HG03159 (cell line): ENCODE results near the gene MAGIX.

ENCODE experiments used
- ATAC-seq: cut with Tn5 transposase; IDR thresholded peaks from one replicate; pipeline ENCODE4 v1.9.1; 2021; ENCODE audit warnings: mild to moderate bottlenecking, moderate library complexity; ENCODE audit not compliant: unreplicated experiment

Gene MAGIX

DNA sequence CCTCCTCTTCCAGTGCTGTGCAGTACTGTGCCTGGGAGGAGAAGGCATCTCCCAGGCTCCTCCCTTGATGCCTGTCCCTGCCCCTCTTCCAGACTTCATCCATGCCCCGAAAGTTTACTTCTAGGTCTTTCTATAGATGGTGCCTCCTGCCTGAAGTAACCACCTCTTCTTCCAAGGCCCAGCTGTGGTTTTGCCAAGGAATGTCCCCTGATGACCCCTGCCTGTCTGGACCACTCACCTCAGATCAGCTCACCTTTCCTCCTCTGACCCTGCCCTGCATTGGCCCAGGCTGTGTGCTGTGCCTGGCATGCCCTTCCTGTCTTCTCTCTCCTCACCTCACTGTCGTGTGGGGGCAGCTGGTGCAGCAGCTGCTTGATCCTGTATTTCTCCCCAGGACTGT lies 16.8 kb downstream of the MAGIX start:
- no peak for ATAC-seq

DNA sequence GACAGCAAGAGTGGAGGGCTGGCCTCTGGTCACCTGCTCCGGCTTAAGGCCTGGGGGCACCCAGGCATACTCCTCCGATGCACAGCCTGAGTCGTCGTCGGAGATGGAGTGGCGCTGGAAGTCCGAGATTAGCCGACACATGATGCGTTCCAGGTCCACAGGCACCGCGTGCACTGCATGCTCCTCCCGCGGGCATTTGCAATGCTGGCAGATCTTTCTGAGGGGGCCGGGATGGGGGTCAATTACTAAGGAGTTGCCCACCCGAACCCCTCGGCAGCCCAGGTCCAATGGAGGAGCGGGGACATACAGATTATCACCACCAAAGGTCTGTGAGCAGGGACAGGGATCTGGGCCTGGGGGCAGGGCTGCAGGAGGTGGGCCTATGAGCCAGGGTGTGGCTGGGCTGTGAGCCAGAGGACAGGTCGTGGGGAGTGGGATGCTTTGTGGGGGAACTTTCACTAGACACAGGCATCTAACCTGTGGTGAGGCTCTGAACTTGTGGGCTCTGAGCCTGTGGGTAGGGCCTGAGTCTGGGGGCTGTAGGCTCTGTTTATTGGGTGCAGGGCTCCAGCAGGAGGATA lies 21.2 kb downstream of the MAGIX start:
- no peak for ATAC-seq

DNA sequence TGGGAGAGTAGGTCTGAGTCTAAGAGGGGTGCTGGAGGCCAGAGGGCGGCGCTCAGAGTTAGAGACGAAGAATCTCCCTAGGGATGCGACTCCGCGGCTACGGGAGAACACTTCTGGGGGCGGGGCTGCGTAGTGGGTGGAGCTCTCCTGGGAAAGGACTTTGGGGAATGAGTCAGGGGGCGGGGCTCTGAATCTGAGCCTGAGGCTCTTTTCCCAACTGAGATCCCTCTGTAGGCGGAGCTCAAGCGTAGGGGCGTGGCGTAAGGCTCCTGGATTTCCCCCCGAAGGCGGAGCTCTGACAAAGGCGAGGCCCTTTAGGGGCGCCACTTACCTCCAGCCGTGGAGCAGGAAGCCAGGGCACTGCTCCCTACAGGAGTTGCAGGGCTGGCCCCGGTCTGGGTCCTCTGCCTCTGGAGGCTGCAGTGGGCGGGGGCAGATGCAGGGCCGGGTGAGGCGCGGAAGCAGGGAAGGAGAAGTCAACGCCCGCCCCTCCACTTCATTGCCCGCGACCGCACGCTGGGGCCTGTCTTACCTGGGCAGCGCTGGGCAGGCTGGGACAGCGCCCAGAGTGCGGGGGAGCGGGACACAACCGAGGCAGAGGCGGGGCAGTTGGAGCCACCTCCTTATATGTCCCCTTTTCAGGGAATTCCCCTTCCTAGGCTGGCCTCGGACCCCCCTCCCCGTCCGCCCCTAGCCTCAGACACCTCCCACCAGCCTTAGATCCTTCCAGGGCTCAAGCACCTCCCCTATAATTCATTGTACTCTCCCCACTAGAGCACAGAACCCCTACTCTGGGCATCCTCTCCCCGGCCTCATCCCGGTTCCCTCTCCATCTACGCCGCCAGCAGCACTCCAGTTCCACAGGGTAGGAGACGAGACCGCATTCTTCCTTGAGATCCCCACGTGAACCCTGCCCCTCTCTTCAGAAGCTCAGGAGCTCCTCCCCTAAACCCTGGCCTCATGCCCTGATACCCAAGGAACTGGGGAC lies 22.0 kb downstream of the MAGIX start:
- no peak for ATAC-seq

- no peak for ATAC-seq
Observed at GRCh38 chrX:49186125-49187027, 23.8 kb downstream of the MAGIX start, which contains the start of gene PRICKLE3. PRICKLE3 (minus strand) TSS chrX:49186373; CDS start chrX:49186297, 76 bp downstream.

DNA sequence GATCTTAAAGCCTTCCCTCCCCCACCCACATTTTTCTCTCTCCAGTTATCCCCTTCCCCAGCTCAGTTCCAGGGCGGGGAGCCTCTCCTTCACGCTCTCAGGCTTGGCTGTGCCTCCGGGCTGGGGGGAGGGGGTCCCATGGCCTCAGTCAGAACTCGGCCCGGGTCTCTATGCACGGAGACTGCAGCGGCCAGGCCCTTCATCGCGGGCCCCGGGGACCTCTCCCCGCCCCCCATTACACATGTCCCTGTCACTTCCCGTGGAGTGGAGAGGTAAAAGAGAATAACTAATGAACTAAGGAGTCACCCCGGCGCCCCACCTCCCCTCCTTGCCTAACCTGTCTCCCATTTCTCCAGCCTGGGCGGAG lies 24.5 kb downstream of the MAGIX start:
- no peak for ATAC-seq

GRCh38 chrX:49187526-49187925 lies 25.0 kb downstream of the MAGIX start:
- no peak for ATAC-seq

DNA sequence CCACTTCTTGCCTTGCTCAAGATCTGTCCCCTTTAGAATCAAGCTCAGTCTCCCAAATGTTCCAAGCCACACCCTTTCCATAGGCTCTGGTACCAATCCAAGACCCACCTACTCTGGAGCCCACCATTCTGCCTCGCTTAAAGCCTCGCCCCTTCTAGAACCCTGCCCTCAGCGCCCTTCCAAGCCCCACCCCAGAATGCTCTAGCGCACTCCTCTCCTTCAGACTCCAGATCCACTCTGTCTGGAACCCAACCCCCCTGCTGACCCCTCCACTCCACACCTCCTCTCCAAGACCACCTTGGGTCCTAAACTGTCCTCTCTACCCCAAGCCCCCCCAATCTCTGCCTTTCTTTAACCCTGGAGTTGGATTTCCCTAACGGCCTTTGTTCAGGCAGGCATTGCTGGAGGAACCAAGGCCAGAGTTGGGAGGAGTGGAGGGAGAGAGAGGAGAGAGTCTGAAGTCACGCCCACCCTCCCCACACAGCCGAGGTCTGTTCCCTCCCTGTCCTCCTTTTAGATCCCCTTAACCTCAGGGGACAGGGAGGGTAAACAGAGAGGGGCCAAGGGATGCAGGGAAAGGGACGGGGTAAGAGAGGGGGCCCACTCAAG lies 26.0 kb downstream of the MAGIX start:
- ATAC-seq = no peak

- ATAC-seq = no peak
Observed at GRCh38 chrX:49189606-49190005, 27.0 kb downstream of the MAGIX start.

DNA sequence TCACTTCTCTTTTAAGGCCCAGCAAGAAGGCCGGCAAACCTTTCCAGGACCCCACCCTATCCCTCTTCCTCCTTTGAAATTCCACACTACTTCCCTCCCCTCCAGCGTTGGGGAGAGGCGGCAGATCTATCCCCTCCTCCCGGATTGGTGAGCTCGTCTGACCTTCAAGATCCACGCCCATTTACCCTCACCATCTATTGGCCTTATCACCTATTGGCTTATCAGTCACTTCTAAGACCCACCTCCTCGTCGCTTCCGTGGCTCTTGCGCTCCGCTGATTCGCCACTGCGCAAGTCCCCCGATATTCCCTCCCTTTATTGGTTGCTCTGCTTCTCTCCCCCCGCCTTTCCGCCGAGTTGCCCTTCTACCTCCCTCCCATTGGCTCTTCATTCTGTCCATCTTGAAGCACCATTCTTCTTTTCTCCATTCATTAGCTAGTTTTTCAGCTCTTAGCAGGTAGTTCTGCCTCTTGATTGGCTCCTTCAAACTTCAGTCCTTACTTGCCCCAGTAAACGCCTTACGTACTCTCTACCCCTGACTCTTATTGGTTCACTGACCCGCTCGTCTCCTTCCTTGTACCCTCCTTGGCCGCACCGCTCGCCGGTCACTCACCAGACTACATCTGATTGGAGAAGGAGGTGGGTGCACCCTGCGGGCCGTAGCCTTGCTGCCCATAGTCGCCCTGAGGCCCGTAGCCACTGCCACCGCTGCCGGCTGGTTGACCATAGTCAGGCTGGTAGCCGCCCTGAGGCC lies 28.4 kb downstream of the MAGIX start:
- ATAC-seq = peak; percentile 87

DNA sequence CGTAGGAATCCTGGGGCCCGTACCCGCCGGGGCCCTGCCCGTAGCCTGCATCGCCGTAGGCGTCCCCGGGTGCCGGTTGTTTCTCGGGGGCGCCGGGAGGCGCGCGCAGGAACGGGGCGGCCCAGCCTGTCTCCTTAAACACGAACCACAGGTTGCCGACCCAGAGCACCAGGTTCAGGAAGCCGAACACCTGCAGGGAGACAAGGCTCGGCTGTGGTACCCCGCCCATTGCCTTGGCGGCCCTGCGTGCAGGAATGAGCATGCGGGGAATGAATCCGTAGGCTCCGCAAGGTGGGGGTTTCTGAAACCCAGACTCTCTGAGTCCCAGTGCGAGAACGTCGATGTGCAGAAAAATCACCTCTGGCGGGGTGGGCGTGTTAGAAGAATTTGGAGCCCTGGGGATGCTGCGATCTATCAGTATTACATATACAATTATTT lies 29.0 kb downstream of the MAGIX start:
- ATAC-seq = peak; percentile 12

GRCh38 chrX:49192722-49193328 lies 30.3 kb downstream of the MAGIX start:
- ATAC-seq = no peak

DNA sequence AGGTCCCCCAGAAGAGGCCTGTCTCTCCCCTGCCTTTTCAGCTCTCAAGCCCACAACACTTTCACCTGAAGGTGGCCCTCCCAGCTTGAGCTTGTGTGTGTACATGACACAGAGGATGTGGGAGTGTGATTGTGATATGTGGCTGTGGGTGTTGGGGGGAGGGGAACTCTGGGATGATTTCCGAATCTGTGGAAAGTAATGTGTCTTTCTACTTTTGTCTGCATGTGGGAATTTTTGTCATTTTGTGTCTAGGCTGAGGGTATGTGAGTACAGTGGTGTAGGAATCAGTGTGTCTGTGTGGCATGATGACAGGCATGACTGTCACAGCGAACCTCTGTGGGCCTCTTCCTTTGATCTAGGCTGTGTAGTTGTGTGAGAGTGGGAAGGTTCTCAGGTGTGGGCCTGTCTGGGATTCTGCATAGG lies 31.0 kb downstream of the MAGIX start:
- no peak for ATAC-seq

GRCh38 chrX:49197543-49198087 lies 35.1 kb downstream of the MAGIX start:
- ATAC-seq = no peak

GRCh38 chrX:49198540-49199314 lies 36.2 kb downstream of the MAGIX start:
- ATAC-seq = no peak

DNA sequence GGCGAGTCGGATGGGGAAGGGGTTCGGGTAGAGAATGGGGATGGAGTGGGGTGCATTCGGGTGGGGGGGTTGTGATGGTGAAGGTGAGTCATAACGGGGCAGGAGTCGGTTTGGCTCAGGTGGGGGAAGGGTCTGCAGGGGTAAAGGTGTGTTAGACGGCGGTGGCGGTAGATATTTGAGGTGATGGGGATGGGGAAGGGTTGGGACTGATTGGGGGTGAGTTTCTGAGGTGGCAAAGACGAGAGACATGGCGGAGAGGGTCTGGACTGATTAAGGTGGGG lies 36.7 kb downstream of the MAGIX start:
- no peak for ATAC-seq

- peak; percentile 82 for ATAC-seq
Observed at GRCh38 chrX:49199906-49200771, 37.6 kb downstream of the MAGIX start, which contains the start of gene SYP. SYP (minus strand) TSS chrX:49200193; CDS start chrX:49200186, 7 bp downstream.

GRCh38 chrX:49202022-49202421 lies 39.5 kb downstream of the MAGIX start:
- no peak for ATAC-seq

DNA sequence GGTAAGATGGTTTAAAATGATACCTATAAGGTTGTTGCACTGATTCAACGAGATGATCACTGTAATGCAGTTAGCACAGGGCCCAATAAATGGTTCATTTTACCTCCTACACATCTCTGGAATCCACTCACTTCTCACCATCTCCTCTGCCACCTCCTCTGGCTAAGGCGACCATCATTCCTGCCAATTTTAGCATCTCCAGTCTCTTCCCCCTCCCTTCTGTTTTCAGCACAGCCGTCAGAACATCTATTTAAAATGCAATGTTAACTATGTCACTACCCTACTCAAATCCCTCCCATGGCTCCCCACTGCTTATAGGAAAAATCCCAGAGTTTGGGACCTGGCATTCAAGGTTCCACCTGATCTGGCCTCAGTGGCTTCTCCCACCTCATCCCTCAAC lies 41.0 kb downstream of the MAGIX start:
- no peak for ATAC-seq
